Neural cell (in vitro differentiated cells): ENCODE data around the gene MRPL43. TPM values are rescaled to one million over a fixed set of nuclear protein-coding genes. Genes with fewer than 3 reads are reported as not detected.

Experiments
- H2AFZ ChIP-seq: fragments of 200-600, 300-800 bp; sonication (generic), shearing (Covaris generic); 2 replicates; pipeline ENCODE4 v1.6.0; 2014; ENCODE audit warnings: low read depth, mild to moderate bottlenecking, antibody characterized with exemption, low read length, moderate library complexity
- H3F3A ChIP-seq: fragments of 200-600 bp; shearing (Covaris generic); 2 replicates; pipeline ENCODE4 v1.6.1; 2016; ENCODE audit warnings: mild to moderate bottlenecking, moderate library complexity, mixed read lengths, antibody characterized with exemption, low read length; ENCODE audit not compliant: insufficient read depth, poor library complexity, severe bottlenecking
- H3K27ac ChIP-seq: fragments of 200-600, 300-800 bp; sonication (generic), shearing (Covaris generic); 2 replicates; pipeline ENCODE4 v1.5.1; 2014; ENCODE audit warnings: mild to moderate bottlenecking, low read length, moderate library complexity
- H3K27me3 ChIP-seq: fragments of 300-800, 200-600 bp; sonication (generic), shearing (Covaris generic); 2 replicates; pipeline ENCODE4 v1.6.0; 2014; ENCODE audit warnings: mild to moderate bottlenecking, low read depth, low read length, moderate library complexity; ENCODE audit not compliant: insufficient read depth
- H3K36me3 ChIP-seq: fragments of 300-800, 200-600 bp; sonication (generic), shearing (Covaris generic); 2 replicates; pipeline ENCODE4 v1.5.1; 2014; ENCODE audit warnings: mild to moderate bottlenecking, antibody characterized with exemption, low read length, moderate library complexity; ENCODE audit not compliant: insufficient read depth
- H3K4me2 ChIP-seq: fragments of 300-800, 200-600 bp; sonication (generic), shearing (Covaris generic); 2 replicates; pipeline ENCODE4 v1.6.0; 2014; ENCODE audit warnings: mild to moderate bottlenecking, low read length
- H3K4me3 ChIP-seq: fragments of 300-800, 200-600 bp; sonication (generic), shearing (Covaris generic); 2 replicates; pipeline ENCODE4 v1.5.1; 2014; ENCODE audit warnings: mild to moderate bottlenecking, low read length, moderate library complexity
- H3K79me2 ChIP-seq: fragments of 200-600 bp; shearing (Covaris generic); replicated peaks from 2 replicates; pipeline ENCODE4 v1.6.0; 2014; ENCODE audit warnings: mild to moderate bottlenecking, low read length, moderate library complexity; ENCODE audit not compliant: insufficient read depth
- H3K9ac ChIP-seq: fragments of 300-800, 200-600 bp; sonication (generic), shearing (Covaris generic); 2 replicates; pipeline ENCODE4 v1.6.1; 2016; ENCODE audit warnings: mild to moderate bottlenecking, low read length, mixed read lengths
- H3K9me2 ChIP-seq: fragments of 200-600 bp; shearing (Covaris generic); 2 replicates; pipeline ENCODE4 v1.6.1; 2016; ENCODE audit warnings: mild to moderate bottlenecking, low read length, mixed read lengths; ENCODE audit not compliant: insufficient read depth
- H3K9me3 ChIP-seq: fragments of 200-600, 300-800 bp; sonication (generic), shearing (Covaris generic); 2 replicates; pipeline ENCODE4 v1.6.1; 2016; ENCODE audit warnings: mild to moderate bottlenecking, mixed run types, low read length, moderate library complexity, mixed read lengths
- H4K20me1 ChIP-seq: fragments of 200-600 bp; shearing (Covaris generic); 2 replicates; pipeline ENCODE4 v1.6.1; 2016; ENCODE audit warnings: mild to moderate bottlenecking, mixed run types; ENCODE audit not compliant: insufficient read depth
- CTCF ChIP-seq: fragments of 450-650 bp; IDR thresholded peaks from 2 replicates; pipeline ENCODE4 v1.5.1; 2014; ENCODE audit warnings: antibody characterized with exemption, mild to moderate bottlenecking, moderate library complexity; ENCODE audit not compliant: poor library complexity, severe bottlenecking
- EP300 ChIP-seq: fragments of 450-650 bp; conservative IDR thresholded peaks from 2 replicates; pipeline ENCODE4 v1.6.1; 2014; ENCODE audit warnings: antibody characterized with exemption, mild to moderate bottlenecking, moderate library complexity; ENCODE audit not compliant: poor library complexity, severe bottlenecking
- EZH2 ChIP-seq: fragments of 200-600, 300-800 bp; shearing (Covaris generic), sonication (generic); IDR thresholded peaks from 2 replicates; pipeline ENCODE4 v1.6.1; 2014; ENCODE audit warnings: antibody characterized with exemption, low read length, borderline replicate concordance, mild to moderate bottlenecking; ENCODE audit not compliant: insufficient read depth, poor library complexity, severe bottlenecking
- MXI1 ChIP-seq: fragments of 450-650 bp; conservative IDR thresholded peaks from 2 replicates; pipeline ENCODE4 v1.6.1; 2014; ENCODE audit warnings: antibody characterized with exemption, mild to moderate bottlenecking; ENCODE audit not compliant: poor library complexity, severe bottlenecking
- POLR2AphosphoS5 ChIP-seq: IDR thresholded peaks from 2 replicates; pipeline ENCODE4 v1.6.1; 2012
- RAD21 ChIP-seq: fragments of 450-650 bp; conservative IDR thresholded peaks from 2 replicates; pipeline ENCODE4 v1.6.1; 2014; ENCODE audit warnings: antibody characterized with exemption, mild to moderate bottlenecking, moderate library complexity
- SMC3 ChIP-seq: fragments of 450-650 bp; conservative IDR thresholded peaks from 2 replicates; pipeline ENCODE4 v1.6.1; 2014; ENCODE audit warnings: antibody characterized with exemption, mild to moderate bottlenecking, moderate library complexity; ENCODE audit not compliant: poor library complexity
- TAF1 ChIP-seq: IDR thresholded peaks from 2 replicates; pipeline ENCODE4 v1.6.1; 2012; ENCODE audit warnings: low read depth
- polyA plus RNA-seq: library from polyadenylated mRNA; depleted of rRNA; stranded (reverse); fragments of >200 nt; gene quantifications from 2 replicates; pipeline ENCODE4 v1.2.3, GENCODE V29; 2014
- TF ChIP-seq, protein P1 (sequence below): IDR thresholded peaks from 2 replicates; pipeline ENCODE4 v1.6.1; 2012; ENCODE audit warnings: borderline replicate concordance

The MRPL43 gene
- polyA plus RNA-seq, 1 donor from 2014 or later: 121 TPM

DNA sequence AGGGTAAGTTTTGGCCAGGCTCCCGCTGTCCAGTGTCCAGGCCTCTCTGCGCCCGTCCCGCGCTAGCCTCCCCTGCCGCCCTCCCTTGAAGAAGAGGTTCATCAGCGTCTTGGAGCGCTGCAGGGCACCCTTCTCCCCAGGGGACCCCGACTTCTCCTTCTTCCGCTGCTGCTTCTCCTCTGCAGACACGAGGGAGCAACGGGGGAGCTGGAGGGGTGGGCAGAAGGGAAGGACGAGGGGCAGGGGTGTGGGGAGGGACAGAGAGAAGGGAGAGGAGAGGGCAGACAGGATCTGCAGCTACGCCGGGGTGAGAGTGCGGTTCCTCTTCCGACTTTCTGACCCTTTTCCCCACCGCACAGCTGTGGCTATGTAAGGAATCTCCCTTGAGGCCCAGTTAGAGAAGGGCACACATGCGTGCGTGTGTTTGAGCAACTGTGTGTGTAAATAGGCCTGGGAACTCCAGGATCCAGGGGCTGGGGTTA lies 30.9 kb upstream of the MRPL43 start:
- Histone ChIP-seq H3K36me3 (no peaks in the 10 kb centered on the region), H4K20me1 (no peaks in the 10 kb centered on the region), H3K9me2 (no peaks in the 10 kb centered on the region), H3F3A (no peaks in the 10 kb centered on the region), H3K27ac (no peak overlapping the region), H3K4me2 (no peak overlapping the region), H2AFZ (no peak overlapping the region), H3K27me3 (peaks cover 55% of the 10 kb centered on the region), H3K4me3 (no peak overlapping the region), H3K9me3 (no peaks in the 10 kb centered on the region), H3K9ac (no peak overlapping the region), H3K79me2 (no peaks in the 10 kb centered on the region)
- TF ChIP-seq SMC3 (no peak), POLR2AphosphoS5 (no peak), TAF1 (no peak), EZH2 (no peak), MXI1 (no peak), EP300 (no peak), CTCF (no peak), RAD21 (no peak)
- TF ChIP-seq, protein P1, sequence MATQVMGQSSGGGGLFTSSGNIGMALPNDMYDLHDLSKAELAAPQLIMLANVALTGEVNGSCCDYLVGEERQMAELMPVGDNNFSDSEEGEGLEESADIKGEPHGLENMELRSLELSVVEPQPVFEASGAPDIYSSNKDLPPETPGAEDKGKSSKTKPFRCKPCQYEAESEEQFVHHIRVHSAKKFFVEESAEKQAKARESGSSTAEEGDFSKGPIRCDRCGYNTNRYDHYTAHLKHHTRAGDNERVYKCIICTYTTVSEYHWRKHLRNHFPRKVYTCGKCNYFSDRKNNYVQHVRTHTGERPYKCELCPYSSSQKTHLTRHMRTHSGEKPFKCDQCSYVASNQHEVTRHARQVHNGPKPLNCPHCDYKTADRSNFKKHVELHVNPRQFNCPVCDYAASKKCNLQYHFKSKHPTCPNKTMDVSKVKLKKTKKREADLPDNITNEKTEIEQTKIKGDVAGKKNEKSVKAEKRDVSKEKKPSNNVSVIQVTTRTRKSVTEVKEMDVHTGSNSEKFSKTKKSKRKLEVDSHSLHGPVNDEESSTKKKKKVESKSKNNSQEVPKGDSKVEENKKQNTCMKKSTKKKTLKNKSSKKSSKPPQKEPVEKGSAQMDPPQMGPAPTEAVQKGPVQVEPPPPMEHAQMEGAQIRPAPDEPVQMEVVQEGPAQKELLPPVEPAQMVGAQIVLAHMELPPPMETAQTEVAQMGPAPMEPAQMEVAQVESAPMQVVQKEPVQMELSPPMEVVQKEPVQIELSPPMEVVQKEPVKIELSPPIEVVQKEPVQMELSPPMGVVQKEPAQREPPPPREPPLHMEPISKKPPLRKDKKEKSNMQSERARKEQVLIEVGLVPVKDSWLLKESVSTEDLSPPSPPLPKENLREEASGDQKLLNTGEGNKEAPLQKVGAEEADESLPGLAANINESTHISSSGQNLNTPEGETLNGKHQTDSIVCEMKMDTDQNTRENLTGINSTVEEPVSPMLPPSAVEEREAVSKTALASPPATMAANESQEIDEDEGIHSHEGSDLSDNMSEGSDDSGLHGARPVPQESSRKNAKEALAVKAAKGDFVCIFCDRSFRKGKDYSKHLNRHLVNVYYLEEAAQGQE: no peak

DNA sequence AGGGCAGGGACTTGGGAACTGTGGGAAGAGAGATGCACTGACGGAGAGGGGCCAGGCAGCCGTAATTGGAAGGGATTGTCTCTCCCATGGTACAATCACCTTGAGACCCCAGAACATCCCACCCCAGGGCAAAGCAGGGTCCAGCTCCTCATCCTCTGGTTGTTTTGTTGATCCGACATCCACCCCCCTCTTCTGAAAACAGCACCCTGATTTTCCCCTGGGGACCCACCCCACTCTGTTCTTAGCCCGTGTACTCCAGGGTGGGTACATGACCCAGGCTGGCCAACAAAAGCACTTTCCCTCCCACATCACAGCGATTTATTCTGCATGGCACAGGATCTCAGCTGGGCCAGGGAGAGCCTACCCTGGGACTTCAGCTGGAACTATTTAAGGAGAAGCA lies 29.5 kb upstream of the MRPL43 start:
- Histone ChIP-seq H3K27ac (no peak overlapping the region), H2AFZ (no peak overlapping the region), H3K9me2 (no peaks in the 10 kb centered on the region), H3F3A (no peaks in the 10 kb centered on the region), H4K20me1 (no peaks in the 10 kb centered on the region), H3K27me3 (peaks cover 55% of the 10 kb centered on the region), H3K4me2 (no peak overlapping the region), H3K4me3 (no peak overlapping the region), H3K36me3 (no peaks in the 10 kb centered on the region), H3K9me3 (no peaks in the 10 kb centered on the region), H3K79me2 (no peaks in the 10 kb centered on the region), H3K9ac (no peak overlapping the region)
- TF ChIP-seq TAF1: no peak
- no peak for TF ChIP-seq EP300
- TF ChIP-seq, protein P1: no peak
- TF ChIP-seq SMC3: no peak
- no peak for TF ChIP-seq MXI1
- no peak for TF ChIP-seq CTCF
- TF ChIP-seq RAD21: no peak
- no peak for TF ChIP-seq POLR2AphosphoS5
- no peak for TF ChIP-seq EZH2
